Frontal cortex (tissue), 1 donor: ENCODE results near the gene NDFIP1. TPM values are rescaled to one million over a fixed set of nuclear protein-coding genes. Genes with fewer than 3 reads are reported as not detected.

Source experiments
- total RNA-seq: library from RNA; depleted of rRNA; stranded (reverse); fragments of >200 nt; gene quantifications from one replicate; pipeline ENCODE4 v1.2.3, GENCODE V29; 2014

The NDFIP1 gene
- total RNA-seq, 1 donor from 2014 or later = 115 TPM

Other genes starting within 250 kb of the NDFIP1 start
- gene PCDH1, start 230.4 kb upstream of the NDFIP1 start, total RNA-seq = 41.2 TPM
- 30.6 TPM for gene DELE1, start 184.9 kb upstream of the NDFIP1 start, total RNA-seq
- 2.4 TPM for gene PCDH12, start 150.6 kb upstream of the NDFIP1 start, total RNA-seq
- 75.0 TPM for gene RNF14, start 139.7 kb upstream of the NDFIP1 start, total RNA-seq
- 16.3 TPM for gene GNPDA1, start 95.8 kb upstream of the NDFIP1 start, total RNA-seq
- gene SPRY4, start 216.2 kb downstream of the NDFIP1 start, total RNA-seq = 4.5 TPM